Stimulated activated CD4-positive, alpha-beta T cell treated with anti-CD3 and anti-CD28 coated beads, Interleukin-4, amount 100 ng/mL, for 4 hours (primary cell): Measurements from ENCODE around the gene DCST1.
A peak's percentile ranks its signal among the peaks of the same experiment; 100 is the strongest.

Experiments used
- DNase-seq, 2 experiments: peaks; one replicate each; pipeline ENCODE4 v3.0.0-alpha.2; 2020

The DCST1 gene

DNA sequence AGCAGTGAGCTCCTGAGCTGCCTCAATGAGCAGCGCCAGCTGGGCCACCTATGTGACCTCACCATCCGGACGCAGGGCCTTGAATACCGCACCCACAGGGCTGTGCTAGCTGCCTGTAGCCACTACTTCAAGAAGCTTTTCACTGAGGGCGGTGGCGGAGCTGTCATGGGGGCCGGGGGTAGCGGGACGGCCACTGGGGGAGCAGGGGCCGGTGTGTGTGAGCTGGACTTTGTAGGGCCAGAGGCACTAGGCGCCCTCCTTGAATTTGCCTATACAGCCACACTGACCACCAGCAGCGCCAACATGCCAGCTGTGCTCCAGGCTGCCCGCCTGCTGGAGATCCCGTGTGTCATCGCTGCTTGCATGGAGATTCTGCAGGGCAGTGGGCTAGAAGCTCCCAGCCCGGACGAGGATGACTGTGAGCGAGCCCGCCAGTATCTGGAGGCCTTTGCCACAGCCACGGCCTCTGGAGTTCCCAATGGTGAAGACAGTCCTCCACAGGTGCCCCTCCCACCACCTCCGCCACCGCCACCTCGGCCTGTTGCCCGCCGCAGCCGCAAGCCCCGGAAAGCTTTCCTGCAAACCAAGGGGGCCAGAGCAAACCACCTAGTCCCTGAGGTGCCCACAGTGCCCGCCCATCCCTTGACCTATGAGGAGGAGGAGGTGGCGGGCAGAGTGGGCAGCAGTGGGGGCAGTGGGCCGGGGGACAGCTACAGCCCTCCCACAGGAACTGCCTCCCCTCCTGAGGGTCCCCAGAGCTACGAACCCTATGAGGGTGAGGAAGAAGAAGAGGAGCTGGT is 18.7 kb upstream of the DCST1 start:
- DNase-seq: no peak

DNA sequence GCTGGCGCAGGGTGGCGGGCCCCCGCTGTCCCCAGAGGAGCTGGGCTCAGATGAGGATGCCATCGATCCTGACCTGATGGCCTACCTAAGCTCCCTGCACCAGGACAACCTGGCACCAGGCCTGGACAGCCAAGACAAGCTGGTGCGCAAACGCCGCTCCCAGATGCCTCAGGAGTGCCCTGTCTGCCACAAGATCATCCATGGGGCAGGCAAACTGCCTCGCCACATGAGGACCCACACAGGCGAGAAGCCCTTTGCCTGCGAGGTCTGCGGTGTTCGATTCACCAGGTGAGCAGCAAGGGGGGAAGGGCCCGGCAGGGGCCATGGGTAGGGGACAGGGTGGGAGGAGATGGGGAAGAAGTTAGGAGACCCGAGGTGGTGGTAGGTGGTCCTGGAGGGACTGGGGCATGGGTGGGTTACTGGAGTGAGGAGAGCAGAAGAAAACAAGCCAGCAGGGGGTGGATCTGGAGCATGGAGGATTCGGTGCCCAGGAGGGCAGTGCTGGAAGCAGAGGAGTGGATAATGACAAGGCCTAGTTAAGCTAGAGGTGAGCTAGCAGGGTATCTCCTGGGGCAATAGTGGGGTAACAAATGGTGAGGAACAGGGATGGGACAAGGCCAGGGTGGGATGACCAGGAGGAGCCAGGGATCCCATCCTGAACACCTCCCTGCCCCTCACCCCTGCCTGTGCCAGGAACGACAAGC is 17.9 kb upstream of the DCST1 start:
- no peak for DNase-seq

DNA sequence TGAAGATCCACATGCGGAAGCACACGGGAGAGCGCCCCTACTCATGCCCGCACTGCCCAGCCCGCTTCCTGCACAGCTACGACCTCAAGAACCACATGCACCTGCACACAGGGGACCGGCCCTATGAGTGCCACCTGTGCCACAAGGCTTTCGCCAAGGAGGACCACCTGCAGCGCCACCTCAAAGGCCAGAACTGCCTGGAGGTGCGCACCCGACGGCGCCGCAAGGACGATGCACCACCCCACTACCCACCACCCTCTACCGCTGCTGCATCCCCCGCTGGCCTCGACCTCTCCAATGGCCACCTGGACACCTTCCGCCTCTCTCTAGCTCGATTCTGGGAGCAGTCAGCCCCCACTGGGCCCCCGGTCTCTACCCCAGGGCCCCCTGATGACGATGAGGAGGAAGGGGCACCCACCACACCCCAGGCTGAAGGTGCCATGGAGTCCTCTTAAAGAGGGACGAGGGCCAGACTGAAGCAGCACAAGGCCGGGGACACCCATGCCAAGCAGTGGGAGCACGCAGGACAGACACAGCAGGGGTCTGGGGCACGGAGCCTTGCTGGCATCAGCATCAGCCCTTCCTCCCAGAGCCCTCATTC is 17.3 kb upstream of the DCST1 start:
- no peak for DNase-seq

DNA sequence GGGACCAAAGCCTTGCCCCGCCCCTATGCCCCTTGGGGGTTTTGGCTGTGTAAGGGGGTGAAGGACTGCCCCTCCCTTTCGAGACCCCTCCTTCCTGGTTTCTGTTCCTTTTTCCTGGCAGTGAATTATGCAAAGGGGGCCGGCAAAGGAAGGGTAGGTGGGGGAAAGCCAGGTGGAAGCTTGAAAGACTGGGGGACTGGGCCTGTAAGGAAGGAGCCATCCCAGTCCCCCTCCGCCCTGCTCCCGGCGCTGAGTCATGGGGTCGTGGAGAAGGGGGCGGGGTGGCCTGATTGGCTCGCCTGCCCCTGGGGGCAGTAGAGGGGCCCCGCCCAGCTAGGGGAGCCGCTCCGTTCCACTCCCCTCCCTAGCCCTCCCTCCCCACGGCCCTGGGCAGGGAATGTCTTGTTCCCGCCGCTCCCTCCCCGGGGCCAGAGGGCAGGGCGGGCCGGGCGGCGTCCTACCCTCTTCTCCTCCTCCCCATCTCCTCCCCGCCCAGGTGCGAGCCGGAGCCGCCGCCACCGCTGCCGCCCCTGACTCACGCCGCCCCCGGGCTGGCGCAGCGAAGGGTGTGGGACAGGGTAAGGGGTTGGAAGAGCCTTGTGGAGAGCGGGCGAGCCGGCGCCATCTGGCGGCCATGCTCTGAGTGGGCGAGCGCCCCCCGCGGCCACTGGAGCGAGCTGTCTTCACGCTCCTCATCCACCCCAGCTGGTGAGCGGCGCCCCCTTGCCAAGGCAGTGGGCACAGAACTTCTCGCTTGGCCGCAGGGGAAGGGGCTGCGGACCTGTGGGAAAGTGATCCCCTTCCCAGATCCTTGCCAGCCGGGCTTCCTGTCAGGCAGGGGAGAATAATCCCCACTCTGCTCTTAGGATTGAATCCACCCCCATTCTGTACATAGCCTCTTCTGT is 16.3 kb upstream of the DCST1 start:
- DNase-seq: peak; percentile 91 to 96

DNA sequence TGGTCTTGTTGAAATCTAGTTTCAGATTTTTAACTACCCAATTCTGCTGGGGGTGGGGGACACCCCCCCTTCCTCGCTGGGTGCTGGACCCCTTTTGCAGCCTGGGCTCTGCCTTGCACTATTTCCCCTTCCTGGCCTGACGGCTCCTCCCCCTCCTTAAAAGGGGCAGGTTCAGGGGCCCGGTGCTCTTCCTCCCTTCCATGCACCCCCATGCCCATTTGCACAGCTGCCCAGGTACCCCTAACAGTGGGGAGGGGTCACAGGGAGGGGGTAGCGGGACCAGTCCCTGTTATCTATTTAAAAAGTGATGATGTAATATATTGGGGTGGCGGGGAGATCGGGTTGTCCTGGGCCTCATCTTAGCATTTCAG is 15.7 kb upstream of the DCST1 start:
- DNase-seq: no peak

DNA sequence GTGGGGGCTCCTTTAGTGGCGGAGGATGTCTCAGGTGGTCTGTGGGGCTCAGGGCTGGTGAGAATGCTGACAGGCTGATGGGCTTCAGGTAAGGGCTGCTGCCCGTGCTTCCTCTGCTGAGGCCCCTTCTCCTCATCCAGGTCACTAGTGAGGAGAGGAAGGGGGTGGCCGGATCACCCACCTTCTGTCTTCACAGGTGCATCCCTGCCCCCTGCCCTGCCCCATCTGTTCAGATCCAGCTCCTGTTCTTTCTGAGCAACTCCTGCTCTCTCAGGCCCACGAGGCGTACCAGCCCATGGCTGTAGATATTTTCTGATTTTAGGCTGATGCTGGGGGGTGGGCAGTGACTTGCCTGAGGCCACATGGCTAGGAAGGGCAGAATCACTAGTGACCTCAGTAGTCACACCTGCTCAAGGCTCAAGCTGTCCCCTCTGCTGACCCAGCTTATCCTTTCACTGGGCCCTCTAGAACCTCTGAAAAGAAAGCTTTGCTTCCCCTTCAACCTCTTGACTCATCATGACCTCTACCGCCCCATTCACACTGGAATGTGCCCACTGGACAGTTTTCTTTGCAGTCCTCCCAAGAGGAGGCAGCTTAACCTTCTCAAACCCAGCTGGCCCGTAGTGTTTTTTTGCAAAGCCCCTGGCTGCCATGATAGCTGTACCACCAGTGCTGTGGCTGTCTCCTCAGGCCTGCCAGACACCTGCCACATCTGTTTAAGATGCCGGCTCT is 14.8 kb upstream of the DCST1 start:
- DNase-seq: no peak

DNA sequence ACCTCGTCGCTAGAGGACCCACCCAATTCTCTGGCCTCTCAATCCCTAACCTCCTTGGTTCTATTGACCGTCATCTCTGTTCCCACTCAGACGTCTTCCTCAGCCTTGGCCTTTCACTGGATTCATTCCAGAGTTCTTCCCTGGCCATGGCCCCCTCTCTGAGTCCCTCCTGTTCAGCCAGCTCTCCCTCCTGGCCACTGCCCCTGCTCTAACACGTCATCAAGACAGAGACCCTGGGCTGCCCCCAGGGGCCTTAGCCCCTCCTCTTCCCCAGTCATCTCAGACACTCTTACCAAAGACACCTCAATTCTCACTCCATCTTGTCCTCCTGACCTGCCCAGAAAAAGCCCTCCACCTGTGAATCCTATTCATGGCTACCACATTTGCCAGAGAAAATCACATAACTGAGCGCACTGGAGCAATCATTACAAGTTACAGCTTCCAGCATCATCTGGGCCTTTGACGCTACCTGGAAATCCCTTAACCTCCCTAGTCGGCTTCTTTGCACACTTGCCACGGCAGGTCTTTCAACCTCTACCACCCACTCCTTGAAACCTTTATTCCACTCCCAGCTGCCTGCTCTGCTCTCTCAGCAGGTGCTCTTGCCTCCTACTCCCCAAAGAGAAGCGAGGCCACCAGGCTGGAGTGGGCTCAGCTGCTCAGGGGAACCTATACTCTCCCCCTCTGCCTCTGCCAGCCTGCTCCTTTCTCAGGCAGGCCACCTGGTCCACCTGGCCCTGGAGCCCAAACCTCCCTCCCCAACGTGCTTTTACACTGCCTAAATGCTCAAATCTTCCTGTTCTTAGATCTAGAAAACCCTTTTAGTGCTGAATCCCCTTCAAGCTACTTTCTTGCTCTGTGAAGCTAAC is 14.0 kb upstream of the DCST1 start:
- no peak for DNase-seq

DNA sequence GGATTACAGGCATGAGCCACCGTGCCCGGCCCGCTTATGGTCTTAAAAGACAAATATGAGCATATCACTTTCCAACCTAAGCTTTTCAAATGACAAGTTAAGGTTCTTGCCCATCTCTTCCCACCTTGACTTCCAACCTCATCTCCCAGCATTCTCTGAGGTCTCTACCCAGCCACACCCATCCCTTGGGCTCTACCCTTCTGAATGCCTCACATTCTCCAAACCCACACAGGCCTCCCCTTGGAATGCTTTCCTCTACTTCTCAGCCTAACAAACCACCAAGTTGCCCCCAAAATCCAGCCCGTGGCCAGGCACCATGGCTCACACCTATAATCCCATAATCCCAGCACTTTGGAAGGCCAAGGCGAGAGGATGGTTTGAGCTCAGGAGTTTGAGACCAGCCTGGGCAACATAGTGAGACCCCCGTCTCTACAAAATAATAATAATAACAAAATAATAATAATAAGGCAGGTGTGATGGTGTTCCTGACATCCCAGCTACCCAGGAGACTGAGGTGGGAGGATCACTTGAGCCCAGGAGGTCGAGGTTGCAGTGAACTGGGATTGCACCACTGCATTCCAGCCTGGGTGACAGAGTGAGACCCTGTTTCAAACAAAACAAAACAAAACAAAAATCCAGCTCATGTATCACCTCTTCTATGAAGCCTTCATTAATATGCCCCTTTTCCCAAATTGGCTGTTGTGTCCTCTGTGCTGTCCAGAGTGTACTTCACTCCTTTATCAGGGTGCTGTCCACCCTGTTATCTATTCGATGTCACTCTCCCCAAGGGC is 11.3 kb upstream of the DCST1 start:
- no peak for DNase-seq

DNA sequence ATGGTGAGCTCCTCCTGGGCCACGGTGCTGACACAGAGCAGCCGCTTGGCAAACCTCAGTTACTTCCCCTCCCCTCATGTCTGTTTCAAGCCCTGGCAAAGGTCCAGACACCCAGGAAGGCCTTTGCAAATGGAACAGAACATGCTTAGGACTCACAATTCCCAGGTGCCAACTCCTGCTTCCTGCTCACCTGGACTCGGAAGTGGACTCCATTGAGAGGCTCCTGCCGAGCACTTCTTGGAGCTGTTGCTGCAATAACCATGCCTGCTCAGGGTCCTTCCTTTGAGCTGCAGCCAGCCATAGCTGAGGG is 10.7 kb upstream of the DCST1 start:
- no peak for DNase-seq

DNA sequence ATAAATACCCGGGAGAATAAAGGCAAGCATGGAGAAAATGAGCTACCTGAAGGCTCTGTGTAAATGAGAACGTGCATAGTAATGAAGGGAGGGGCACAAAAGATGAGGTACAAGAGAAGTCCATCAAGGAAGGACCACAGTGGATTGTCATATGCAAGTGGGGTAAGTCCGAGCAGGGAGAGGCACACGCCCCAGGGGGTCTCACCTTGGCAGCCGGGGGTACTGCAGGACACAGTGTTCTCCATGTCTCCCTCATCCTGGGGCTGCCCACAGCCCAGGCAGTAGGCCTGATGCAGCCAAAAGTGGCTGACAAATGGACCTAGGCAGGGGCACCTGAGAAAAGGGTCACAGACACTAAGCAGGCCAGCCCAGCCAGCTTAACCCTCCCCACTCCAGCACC is 10.0 kb upstream of the DCST1 start:
- no peak for DNase-seq

DNA sequence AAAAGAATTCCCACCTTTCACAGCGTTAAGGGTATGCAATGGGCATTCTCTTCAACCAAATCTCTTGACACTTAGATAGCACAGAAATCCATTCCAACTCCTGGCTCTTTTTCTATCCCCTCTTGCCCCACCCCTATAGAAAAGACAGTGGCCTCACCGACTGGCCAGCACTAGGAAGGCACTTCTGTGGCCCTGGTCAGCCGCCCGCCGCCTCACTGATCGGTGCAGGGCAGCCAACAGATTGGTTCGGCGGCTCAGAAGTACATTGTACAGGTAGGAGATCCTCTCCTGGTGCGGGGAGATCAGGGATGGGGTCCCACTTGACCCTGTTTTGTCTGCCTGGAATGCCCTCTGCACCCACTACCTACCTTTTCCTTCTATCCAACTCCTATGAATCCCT is 9.3 kb upstream of the DCST1 start:
- DNase-seq: no peak

DNA sequence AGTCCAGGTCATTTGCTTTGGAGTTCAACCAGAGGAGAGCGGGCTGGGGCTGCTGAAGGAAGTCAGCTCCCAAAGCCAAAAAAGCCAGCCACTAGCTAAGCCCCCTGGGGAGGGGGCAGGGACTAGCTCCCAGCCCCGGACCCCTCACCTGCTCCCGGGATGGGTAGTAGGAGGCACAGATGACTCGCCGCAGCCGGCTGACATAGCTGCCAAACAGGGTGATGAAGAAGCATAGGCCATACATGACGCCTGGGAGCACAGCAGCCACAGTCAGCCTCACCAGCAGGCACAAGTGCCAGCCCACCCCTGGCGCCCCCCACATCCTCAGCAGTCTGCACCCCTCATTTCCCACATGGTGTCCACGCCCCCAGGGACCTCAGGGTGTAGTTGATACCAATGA is 7.5 kb upstream of the DCST1 start:
- DNase-seq: no peak

DNA sequence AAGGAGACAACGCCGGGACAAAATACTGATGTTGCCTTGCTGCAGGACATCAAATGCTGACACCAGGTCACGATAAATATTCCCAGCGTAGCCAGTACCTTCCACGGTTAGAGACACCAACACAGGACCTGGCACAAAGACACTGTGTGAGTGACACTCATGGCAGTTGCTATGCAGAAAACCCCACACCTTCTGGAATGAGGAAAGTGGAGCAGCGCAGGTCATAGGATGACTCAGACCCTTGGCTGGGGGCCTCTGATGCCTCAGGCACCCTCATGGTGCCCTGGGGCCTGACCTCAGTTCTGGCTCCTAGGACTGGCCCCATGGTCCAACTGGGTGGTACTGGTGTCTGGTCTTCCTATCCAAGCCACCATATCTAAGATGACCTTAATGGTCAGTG is 7.0 kb upstream of the DCST1 start:
- no peak for DNase-seq

DNA sequence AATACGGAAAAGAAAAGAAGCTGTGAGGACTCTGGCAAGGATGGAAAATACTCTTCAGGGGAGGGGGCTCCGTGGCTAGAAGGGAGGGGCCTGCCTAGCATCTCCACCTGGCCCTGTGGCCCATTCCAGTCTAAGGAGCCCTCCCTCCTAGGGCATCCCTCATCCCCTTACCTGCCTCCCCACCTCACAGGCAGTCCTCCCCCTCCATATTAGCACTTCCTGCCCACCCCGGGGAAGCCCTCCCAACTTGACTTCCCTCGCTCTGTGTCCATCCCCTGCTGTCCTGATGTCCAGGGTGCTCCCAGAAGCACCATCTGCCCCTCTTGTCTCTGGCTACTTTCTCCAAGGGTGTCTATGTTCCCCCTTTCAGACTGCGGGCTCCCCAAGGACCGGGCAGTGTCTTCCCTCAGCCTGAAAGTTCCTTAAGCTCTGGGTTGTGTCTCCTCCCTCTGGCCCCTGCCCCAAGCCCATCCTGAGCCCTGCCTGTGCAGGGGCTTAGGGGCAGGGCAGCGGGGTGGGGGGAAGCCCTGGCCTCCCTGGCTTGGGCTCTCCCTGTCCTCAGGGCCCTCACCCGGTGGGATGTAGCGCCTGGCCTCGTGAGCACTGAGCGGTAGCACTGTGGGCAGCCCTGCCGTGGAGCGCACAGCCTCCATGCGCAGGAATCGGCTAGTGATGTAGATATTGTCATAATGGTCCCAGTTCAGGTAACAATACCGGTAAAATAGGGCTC is 3.9 kb upstream of the DCST1 start:
- no peak for DNase-seq

DNA sequence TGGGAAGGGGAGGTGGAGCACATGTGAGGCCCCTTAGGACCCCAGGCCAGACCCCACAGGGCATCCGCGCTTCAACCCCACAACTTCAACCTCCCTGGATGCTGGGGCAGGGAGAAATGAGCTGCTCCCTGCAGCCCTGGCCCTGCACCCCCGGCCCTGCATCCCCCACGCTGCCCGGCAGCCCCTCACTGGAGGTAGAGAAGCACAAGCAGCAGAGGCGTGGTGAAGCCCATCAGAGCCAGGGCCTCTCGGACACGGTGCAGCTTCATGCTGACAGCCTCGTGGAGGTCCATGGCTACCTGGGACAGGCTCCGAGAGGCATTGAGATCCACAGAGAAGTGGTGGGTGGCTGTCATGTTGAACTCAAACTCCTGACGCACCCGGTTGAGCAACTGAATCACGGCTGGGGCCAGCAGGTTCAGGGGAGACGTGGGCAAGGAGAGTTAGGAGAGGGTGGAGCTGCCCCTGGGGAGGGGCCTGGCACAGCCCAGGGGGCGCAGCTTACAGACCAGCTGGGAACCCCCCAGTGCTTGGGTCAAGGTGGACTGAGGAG is 3.3 kb upstream of the DCST1 start:
- no peak for DNase-seq

DNA sequence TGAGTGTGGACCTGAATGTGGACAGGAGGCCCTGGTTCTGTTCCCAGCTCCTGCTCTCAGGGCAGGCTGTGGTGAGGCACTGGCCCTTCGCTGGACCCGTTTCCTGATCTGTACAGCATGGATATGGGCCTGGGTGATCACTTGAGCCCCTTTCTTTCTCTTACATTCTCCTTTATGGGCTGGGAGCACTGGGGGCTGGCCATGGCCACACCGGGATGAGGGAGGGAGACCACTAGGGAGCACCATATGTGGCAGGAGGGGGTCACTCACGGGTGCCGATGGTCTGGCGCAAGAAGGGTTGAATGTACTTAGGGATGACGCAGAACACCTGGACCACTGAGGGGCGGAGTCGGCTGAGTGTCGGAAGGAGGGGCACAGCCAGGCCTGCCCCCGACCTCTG is 2.7 kb upstream of the DCST1 start:
- no peak for DNase-seq

DNA sequence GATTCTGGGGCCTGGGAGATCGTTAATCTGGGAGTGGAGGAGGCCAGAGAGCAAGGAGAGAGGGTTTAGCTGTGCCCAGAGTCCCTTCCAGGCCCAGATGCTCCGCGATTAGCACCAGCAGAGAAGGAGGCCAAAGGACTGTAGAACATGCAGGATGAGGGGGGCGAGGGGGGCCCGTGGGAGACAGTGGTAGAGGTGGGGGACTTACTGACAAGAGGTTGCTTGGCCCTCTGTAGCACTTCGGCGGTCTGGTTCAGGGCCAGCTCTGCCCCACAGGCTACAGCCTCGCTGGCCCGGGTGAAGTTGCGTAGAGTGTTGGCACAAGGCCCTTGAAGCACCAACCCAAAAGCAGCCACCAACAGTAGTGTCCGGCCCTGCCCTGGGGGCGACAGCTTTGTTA is 738 bp upstream of the DCST1 start:
- DNase-seq: no peak

DNA sequence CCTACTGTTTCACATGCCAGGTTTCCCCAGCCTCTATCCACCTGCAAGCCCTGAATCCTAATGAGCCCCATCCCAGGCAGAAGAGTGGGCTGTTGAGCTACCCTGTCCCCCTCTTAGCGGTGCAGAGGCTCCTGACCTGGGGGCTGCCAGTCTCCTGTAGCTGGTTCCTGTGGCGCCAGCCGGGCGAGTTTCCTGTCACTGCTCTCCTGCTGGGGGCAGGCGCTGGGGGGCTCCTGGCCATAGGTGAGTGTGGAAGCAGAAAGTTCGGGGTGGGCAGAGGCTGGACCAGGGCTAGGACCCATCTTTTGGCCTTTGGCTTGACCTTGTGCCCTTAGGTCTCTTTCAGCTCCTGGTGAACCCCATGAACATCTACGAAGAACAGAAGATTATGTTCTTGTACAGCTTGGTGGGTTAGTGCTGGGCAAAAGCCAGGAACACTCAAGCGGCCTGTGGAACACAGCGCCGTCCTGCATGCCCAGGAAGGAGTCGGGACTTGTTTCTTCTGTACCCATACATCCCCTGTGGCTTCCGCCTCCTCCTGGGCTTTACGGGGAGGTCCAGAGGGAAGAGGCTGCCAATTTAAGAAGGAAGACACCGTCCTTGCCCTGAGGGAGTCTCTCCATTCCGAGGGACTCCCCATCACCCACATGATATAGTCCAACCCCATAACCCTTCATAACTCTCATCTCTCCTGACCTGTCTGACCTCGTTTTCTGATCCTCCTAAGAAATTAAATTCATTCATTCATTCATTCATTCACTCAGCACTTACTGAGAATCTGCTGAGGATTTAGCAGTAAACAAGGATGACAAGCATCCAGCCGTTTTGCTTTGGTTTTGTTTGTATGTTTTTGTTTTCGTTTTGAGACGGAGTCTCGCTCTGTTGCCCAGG is 939 bp downstream of the DCST1 start:
- DNase-seq: no peak

DNA sequence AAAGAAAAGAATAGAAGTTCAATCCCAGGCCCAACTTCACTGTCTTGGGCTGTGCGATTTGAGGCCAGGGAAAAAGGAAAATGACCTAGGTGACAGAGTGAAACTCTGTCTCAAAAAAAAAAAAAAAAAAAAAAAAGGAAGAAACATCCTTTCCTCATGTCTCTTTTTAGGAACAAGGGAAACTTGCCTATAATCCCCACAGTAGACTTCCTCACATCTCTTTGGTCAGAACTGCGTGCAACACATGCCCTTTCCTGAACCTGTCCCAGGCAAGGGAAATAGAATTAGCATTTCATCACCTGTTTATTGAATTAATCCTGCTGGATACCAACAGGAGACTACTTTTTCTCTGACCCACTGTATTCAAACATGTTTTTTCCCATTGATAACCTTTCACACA is 2.3 kb downstream of the DCST1 start:
- no peak for DNase-seq
